Occipital lobe (tissue), 2 donors: ENCODE data around the gene DAD1. TPM values are rescaled to one million over a fixed set of nuclear protein-coding genes. Genes with fewer than 3 reads are reported as not detected.
"Not testable (repeated sequence)": the region's sequence is repeated elsewhere in the genome, so short reads cannot be mapped to it uniquely, and the experiment has no call there.

Source experiments
- DNase-seq: peaks from one replicate; lab custom pipeline; 2025; lab: John Stamatoyannopoulos, UW
- total RNA-seq: library from RNA; depleted of rRNA; stranded (reverse); fragments of >200 nt; gene quantifications from one replicate; pipeline ENCODE4 v1.2.3, GENCODE V29; 2014

The DAD1 gene
- total RNA-seq, 1 donor from 2014 or later, result 72.5 TPM

DNA sequence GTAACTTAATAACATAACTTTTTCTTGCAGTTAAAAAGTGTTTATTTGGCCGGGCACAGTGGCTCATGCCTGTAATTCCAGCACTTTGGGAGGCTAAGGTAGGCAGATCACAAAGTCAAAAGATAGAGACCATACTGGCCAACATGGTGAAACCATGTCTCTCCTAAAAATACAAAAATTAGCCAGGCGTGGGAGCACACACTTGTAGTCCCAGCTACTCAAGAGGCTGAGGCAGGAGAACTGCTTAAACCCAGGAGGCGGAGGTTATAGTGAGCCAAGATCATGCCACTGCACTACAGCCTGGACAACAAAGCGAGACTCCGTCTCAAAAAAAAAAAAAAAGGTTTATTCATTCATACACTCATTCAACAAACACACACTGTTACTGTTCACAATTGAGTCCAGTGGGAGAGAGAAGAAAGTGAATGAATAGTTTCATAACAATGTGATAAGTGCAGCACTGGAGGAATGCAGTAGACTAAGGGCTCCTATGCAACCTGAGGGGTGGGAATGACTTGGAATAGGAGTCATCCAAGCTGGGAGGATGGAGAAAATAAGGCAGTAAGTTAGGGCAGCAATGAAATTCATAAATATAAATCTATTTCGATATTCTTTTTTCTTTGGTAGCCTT lies 19.8 kb downstream of the DAD1 start:
- no peak for DNase-seq

GRCh38 chr14:22567437-22567836 lies 21.6 kb downstream of the DAD1 start:
- no peak for DNase-seq

GRCh38 chr14:22566845-22567244 lies 22.2 kb downstream of the DAD1 start:
- DNase-seq, result no peak

DNA sequence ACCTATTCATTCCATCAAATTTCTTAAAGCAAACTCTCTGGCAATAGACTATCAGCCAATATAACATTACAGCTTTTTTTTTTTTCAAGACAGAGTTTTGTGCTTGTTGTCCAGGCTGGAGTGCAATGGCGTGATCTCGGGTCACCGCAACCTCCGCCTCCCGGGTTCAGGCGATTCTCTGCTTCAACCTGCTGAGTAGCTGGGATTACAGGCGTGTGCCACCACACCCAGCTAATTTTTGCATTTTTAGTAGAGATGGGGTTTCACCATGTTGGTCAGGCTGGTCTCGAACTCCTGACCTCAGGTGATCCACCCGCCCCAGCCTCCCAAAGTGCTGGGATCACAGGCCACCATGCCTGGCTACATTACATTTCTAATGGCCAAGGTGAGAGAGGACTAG lies 22.8 kb downstream of the DAD1 start:
- DNase-seq, result not testable (repeated sequence)

DNA sequence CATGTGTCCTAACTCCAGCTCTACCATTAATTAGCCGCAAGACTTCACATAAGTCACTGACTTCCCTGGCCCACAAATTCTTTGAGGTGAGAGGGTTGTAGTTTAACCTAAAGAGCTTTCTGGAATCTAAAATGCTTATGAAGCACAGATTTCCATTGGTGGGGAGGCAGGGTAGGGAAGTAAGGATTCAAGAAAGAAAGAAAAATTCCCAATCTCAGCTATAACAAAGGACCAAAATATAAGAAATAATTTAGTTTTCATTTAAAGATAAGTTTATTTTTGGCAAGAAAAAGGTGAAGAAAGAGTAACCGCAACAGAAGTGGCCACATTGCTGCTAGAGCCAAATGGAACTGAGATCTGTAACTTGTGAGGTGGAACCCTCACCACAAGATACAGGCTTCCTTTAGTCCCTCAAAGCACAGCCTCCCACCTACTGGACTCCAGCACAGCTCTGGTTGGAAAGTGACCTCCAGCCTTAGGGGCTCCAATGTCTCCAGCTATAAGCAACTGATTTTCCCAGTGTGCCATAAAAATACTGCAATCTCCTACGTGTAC lies 23.6 kb downstream of the DAD1 start:
- DNase-seq, result no peak

- no peak for DNase-seq
Measured at GRCh38 chr14:22564463-22564862, 24.6 kb downstream of the DAD1 start.

DNA sequence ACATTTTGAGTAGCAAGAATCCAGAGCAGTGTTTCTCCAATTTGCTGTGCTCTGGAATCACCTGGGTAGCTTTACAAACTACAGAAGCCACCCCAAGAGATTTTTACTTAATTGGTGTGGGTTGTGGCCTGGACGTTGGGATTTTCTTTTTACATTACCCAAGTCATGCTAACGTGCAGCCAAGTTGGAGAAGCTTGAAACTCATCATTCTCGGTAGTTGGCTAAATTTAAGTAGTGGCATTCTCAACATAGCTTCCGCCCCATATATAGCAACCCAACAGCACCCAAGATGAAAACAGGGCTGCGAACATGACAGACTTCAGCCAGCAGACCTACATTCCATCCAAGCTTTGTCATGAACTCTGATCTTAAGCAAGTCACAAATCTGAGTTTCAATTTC lies 25.0 kb downstream of the DAD1 start:
- DNase-seq, result no peak

- DNase-seq, result no peak
Measured at GRCh38 chr14:22561661-22562579, 27.1 kb downstream of the DAD1 start.

DNA sequence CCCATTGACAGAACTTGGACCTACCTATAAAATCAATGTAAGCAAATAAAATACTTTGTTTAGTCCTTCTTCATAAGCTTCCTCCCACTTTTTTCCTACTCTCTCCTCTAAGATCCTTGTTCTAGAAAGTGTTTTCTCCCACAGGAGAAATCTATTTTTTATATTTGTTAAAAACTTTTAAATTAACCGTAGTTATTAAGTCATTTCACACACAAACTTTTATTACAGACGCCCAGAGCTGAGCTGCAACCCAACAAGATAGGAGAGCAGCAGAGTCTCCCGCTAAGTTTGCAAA lies 27.7 kb downstream of the DAD1 start:
- no peak for DNase-seq

- no peak for DNase-seq
Measured at GRCh38 chr14:22560662-22561365, 28.2 kb downstream of the DAD1 start.

DNA sequence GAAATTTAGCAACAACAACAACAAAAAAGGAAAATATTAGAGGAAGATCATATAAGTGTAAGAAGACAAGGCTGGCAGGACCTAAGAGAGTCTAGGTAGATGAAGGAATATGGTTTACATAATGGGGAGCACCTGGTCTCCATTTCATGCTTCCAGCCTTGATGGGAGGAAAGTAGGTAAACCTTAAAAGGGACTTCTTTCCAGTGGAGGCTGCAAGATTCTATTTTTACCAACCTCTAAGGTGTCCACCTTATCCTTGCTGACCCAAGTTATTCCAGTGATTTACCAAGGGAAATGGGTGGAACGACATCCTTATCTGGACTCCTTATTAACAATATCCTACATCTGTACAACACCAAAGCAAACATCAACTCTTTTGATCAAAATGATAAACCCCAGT lies 30.0 kb downstream of the DAD1 start:
- DNase-seq, result no peak

GRCh38 chr14:22558221-22558913 lies 30.7 kb downstream of the DAD1 start:
- DNase-seq, result no peak

DNA sequence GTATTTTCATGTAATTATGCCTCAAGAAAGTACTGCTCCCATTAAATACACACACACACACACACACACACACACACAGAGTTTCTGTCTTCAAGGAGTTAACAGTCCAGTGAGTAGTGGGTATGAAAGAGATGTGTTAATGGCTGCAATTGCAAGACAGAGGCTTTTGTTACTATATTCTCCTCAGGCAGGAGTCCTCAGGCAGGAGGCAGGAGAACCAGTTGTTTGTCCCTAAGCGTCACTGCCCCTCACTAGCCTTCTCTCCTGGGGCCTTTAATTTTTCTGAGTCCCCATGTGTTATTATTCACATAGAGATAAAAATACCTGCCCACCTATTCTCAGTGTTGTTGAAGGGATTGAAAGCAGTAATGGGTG lies 31.2 kb downstream of the DAD1 start:
- DNase-seq, result no peak

DNA sequence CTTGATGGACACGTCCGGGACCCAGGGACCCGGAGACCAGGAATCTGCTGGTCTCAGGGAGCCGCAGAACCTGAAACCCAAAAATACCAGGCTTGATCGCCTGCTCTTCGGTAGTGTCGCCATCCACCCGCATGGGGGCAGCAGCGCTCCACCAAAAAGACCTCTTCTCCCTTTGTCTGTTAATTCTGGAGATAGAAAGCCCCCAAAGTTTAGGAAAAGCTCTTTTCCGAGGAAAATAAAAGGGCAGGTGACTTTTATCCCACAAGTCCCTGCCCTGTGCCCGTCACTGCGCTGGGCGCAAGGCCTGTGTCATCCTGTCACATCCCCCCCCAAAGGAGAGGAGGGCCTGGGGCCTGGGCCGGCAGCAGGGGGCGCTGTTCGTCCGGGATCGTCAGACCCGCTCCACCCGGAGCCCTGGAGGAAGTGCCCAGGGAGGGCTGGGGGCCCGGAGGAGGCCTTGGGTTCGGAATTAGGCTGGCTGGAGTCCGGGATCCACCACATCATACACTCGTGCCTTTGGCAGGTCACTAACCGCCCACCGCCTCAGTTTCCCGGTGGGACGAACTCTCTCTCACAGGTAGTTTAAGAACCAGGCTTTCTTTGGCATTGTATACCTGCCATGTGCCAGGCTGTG lies 31.9 kb downstream of the DAD1 start:
- peak; percentile 61 for DNase-seq

GRCh38 chr14:22556021-22556989 lies 32.7 kb downstream of the DAD1 start:
- no peak for DNase-seq

GRCh38 chr14:22555384-22556011 lies 33.5 kb downstream of the DAD1 start:
- no peak for DNase-seq

DNA sequence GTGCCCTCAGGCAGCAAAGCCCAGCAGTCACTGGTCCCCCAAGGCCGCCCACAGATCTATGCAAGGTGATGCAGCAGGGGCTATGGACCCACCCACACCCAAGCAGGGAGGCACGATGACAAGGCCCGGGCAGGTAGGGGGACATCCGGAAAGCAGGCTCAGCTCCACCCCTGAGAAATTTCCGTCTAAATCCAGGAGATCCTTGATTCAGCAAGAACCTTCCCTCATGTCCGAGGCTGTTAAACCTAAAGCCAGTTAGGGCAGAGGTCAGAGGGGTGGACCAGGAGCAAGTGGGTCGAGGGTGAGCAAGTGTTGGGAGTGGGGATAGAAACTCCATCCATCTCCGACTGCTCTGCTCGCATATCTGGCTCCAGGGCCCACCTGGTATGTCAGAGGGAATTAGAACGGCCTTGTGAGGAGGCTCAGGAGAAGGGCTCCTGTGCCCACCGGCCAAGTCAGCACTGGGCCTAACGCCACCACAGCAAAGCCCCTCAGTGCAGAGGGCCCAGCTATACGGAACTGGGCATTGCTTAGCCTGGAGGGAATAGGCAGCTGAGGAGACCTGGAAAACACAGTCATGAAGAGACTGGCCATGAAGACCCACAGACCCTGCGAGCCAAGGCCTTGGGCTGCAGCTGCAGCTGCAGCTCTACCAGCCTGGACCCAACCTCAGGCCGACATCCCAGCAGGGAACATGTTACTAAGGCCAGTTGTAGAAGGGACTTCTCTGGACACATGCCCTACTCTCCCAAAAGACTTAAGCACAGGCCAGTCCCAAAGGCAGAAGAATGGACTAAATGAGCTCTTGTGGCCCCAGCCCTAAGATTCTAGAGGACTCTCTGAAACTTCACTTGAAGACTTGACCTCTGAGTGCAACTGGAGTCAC lies 34.3 kb downstream of the DAD1 start:
- no peak for DNase-seq

DNA sequence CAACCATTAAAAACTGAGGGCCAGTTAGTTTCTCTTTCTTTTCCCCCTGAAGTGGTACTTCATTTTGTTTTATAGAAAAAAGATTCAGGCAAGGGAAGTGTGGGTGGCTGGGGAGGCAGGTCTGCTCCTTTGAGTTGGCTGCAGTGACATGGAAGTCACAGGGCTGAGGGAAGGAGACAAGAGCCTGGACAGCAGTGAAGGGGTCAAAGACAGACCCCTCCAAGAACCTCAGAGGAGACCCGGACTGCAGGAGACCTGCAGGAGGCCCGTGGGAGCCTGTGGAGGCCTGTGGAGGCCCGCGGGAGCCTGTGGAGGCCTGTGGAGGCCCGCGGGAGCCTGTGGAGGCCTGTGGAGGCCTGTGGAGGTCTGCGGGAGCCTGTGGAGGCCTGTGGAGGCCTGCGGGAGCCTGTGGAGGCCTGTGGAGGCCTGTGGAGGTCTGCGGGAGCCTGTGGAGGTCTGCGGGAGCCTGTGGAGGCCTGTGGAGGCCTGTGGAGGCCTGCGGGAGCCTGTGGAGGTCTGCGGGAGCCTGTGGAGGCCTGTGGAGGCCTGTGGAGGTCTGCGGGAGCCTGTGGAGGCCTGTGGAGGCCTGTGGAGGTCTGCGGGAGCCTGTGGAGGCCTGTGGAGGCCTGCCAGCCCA lies 35.0 kb downstream of the DAD1 start:
- DNase-seq, result not testable (repeated sequence)
